Osteocyte (in vitro differentiated cells): ENCODE data around the gene FSTL4. TPM values are rescaled to one million over a fixed set of nuclear protein-coding genes. Genes with fewer than 3 reads are reported as not detected.

ENCODE experiments used
- DNase-seq: peaks from one replicate; pipeline ENCODE4 v3.0.0; 2021; ENCODE audit warnings: mixed read lengths; ENCODE audit not compliant: unreplicated experiment; ENCODE audit errors: extremely low spot score
- H3K27ac Mint-ChIP-seq: one replicate; pipeline ENCODE4 v1.8.0; 2021; ENCODE audit warnings: mild to moderate bottlenecking, mixed read lengths; ENCODE audit not compliant: unreplicated experiment
- H3K27me3 Mint-ChIP-seq: one replicate; pipeline ENCODE4 v1.8.0; 2021; ENCODE audit warnings: mixed read lengths; ENCODE audit not compliant: unreplicated experiment
- H3K36me3 Mint-ChIP-seq: one replicate; pipeline ENCODE4 v1.8.0; 2021; ENCODE audit warnings: mixed read lengths; ENCODE audit not compliant: unreplicated experiment
- H3K4me1 Mint-ChIP-seq: one replicate; pipeline ENCODE4 v1.8.0; 2021; ENCODE audit warnings: mixed read lengths; ENCODE audit not compliant: unreplicated experiment
- H3K4me3 Mint-ChIP-seq: one replicate; pipeline ENCODE4 v1.8.0; 2021; ENCODE audit warnings: mild to moderate bottlenecking, moderate library complexity, mixed read lengths; ENCODE audit not compliant: unreplicated experiment
- H3K9me3 Mint-ChIP-seq: one replicate; pipeline ENCODE4 v1.8.0; 2021; ENCODE audit warnings: mixed read lengths; ENCODE audit not compliant: unreplicated experiment
- CTCF ChIP-seq: fragments of 200-600 bp; sonication (generic); IDR thresholded peaks from 2 replicates; pipeline ENCODE4 v1.5.0; 2021; ENCODE audit warnings: antibody characterized with exemption, mild to moderate bottlenecking, moderate library complexity
- total RNA-seq: library from RNA; stranded (reverse); gene quantifications from 2 replicates; pipeline ENCODE4 v1.2.1, GENCODE V29; 2021

The FSTL4 gene
- total RNA-seq, 1 donor from 2014 or later = not detected

- Mint-ChIP-seq H3K36me3 (no peaks in the 10 kb centered on the region), H3K4me1 (no peaks in the 10 kb centered on the region), H3K9me3 (no peaks in the 10 kb centered on the region), H3K27me3 (peaks cover 18% of the 10 kb centered on the region), H3K27ac (no peak overlapping the region), H3K4me3 (no peak overlapping the region)
- TF ChIP-seq CTCF = no peak
- DNase-seq = no peak
These were observed 351.6 kb downstream of the FSTL4 start for GRCh38 chr5:133260715-133261114.

GRCh38 chr5:133259199-133259997 is 352.9 kb downstream of the FSTL4 start:
- H3K9me3 Mint-ChIP-seq = no peaks in the 10 kb centered on the region
- H3K27me3 Mint-ChIP-seq = peaks cover 16% of the 10 kb centered on the region
- no peak for TF ChIP-seq CTCF
- H3K4me3 Mint-ChIP-seq = no peak overlapping the region
- no peak overlapping the region for H3K27ac Mint-ChIP-seq
- no peaks in the 10 kb centered on the region for H3K4me1 Mint-ChIP-seq
- no peaks in the 10 kb centered on the region for H3K36me3 Mint-ChIP-seq
- no peak for DNase-seq

- no peaks in the 10 kb centered on the region for H3K36me3 Mint-ChIP-seq
- H3K27me3 Mint-ChIP-seq = peaks cover 9% of the 10 kb centered on the region
- H3K9me3 Mint-ChIP-seq = no peaks in the 10 kb centered on the region
- no peak overlapping the region for H3K4me3 Mint-ChIP-seq
- TF ChIP-seq CTCF = no peak
- DNase-seq = no peak
- no peaks in the 10 kb centered on the region for H3K4me1 Mint-ChIP-seq
- no peak overlapping the region for H3K27ac Mint-ChIP-seq
These were observed 354.4 kb downstream of the FSTL4 start for GRCh38 chr5:133257977-133258376.

GRCh38 chr5:133256276-133256675 is 356.1 kb downstream of the FSTL4 start:
- H3K27ac Mint-ChIP-seq = no peak overlapping the region
- H3K27me3 Mint-ChIP-seq = peaks cover 5% of the 10 kb centered on the region
- H3K4me1 Mint-ChIP-seq = no peaks in the 10 kb centered on the region
- H3K9me3 Mint-ChIP-seq = no peaks in the 10 kb centered on the region
- TF ChIP-seq CTCF = no peak
- no peak overlapping the region for H3K4me3 Mint-ChIP-seq
- no peak for DNase-seq
- no peaks in the 10 kb centered on the region for H3K36me3 Mint-ChIP-seq

- Mint-ChIP-seq H3K4me3 (no peak overlapping the region), H3K27ac (no peak overlapping the region), H3K36me3 (no peaks in the 10 kb centered on the region), H3K4me1 (no peaks in the 10 kb centered on the region), H3K27me3 (peaks cover 5% of the 10 kb centered on the region), H3K9me3 (no peaks in the 10 kb centered on the region)
- DNase-seq = no peak
- TF ChIP-seq CTCF = no peak
These were observed 357.5 kb downstream of the FSTL4 start for GRCh38 chr5:133254803-133255202.
